GM18870 (cell line): Measurements from ENCODE around the gene EHD4.
A peak's percentile ranks its signal among the peaks of the same experiment; 100 is the strongest.

Experiments used
- ATAC-seq: cut with Tn5 transposase; IDR thresholded peaks from one replicate; pipeline ENCODE4 v1.9.1; 2021; ENCODE audit warnings: moderate library complexity; ENCODE audit not compliant: unreplicated experiment

The EHD4 gene

DNA sequence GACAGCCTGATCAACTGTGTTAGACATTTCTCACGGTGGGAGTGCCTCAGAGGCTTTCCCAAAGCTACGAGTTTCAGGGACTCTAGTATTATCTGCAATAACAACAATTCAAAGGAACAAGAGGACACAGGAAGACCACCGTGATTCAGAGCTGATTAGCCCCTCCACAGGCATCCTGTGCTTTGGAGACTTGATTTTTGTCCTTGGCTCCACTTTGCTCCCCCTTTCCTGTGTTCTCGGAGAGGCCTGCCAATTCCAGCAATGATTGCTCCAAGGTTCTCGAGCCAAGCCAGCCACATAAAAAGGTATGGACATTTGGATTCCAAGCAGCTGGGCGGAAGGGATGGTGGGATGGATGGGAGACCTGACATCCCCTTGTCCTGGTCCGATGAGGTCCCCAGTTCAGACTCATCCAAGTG lies 14.3 kb downstream of the EHD4 start:
- ATAC-seq: no peak

GRCh38 chr15:41957021-41957897 lies 15.1 kb downstream of the EHD4 start:
- peak; percentile 63 for ATAC-seq

DNA sequence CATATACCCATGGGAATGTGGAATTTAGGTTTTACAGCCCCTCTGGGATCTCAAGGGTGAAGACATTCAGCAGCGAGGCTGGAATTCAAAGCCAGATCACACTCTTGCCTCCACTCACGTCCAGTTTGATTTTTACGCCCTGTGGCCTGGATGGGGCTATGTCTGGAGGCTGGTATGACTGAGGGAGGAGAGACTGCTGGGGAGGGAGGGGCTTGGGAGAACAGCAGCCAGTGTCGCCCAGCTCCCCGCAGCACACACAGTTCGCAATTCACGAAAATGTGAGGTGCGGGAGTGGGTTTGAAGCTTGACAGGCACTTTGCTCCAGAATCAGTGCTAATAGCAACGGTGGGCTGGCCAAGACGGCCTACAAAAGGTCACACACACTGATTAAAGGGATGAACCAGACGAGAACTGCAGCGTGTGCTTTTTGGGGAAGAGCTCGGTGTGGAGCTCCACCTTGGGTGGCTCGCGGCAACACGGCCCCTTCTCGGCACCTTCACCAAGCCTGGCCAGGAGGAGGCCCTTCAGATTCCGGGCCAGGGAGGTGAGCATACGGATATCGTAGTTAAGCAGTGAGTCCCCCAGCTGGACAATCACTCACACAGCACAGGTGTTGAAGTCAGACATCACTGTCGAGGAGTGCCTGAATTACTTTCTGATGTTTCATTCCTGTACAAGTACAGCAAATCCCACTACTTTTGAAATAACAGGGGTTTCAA lies 16.4 kb downstream of the EHD4 start:
- ATAC-seq: no peak

- no peak for ATAC-seq
Measured at GRCh38 chr15:41955100-41955499, 17.3 kb downstream of the EHD4 start.

- ATAC-seq: no peak
Measured at GRCh38 chr15:41954036-41954435, 18.3 kb downstream of the EHD4 start.

- no peak for ATAC-seq
Measured at GRCh38 chr15:41952013-41952563, 20.3 kb downstream of the EHD4 start.

- ATAC-seq: no peak
Measured at GRCh38 chr15:41951571-41951970, 20.8 kb downstream of the EHD4 start.

GRCh38 chr15:41950489-41950888 lies 21.9 kb downstream of the EHD4 start:
- ATAC-seq: no peak

GRCh38 chr15:41950127-41950483 lies 22.3 kb downstream of the EHD4 start:
- no peak for ATAC-seq

GRCh38 chr15:41949401-41950126 lies 22.8 kb downstream of the EHD4 start:
- ATAC-seq: no peak

GRCh38 chr15:41948490-41948889 lies 23.9 kb downstream of the EHD4 start:
- no peak for ATAC-seq

DNA sequence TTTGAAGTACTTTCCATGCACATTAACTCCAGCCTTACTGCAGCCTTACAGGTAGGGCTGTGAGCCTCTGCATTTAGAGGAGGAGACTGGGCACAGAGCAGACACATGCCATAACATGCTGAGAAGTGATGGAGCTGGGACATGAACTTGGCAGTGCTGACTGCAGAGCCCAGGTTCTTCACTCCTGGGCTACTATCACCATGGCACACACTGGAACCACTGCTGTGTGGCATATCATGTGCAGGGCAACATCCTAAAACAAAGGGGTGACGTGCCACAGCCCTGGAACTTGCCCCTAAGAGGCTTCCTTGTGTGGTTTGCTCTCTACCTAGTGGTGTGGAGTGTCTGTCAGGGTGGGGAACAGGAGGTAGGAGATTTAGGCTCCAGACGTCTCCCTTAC lies 25.4 kb downstream of the EHD4 start:
- ATAC-seq: no peak

- ATAC-seq: no peak
Measured at GRCh38 chr15:41945731-41946130, 26.6 kb downstream of the EHD4 start.

DNA sequence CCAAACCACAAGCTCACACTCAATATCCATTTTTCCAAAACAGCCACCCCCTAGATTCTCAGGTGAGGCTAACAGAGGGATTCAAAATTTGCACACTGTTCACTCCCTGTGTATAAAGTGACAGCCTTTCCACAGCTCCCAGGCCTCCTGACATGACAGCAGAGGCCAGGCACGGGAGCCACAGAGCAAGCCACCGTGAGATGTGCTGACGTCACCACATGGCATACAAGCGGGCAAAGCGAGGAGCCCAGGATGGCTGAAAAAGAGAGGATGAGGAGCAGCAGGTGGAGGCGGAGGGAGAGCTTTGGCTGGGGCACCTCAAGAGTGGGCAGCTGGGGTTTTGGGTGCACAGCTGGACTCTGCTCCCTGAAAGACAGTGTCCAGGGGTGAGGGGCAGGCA lies 27.1 kb downstream of the EHD4 start:
- ATAC-seq: no peak

GRCh38 chr15:41944313-41944940 lies 27.9 kb downstream of the EHD4 start:
- no peak for ATAC-seq

- no peak for ATAC-seq
Measured at GRCh38 chr15:41943543-41944312, 28.6 kb downstream of the EHD4 start.

DNA sequence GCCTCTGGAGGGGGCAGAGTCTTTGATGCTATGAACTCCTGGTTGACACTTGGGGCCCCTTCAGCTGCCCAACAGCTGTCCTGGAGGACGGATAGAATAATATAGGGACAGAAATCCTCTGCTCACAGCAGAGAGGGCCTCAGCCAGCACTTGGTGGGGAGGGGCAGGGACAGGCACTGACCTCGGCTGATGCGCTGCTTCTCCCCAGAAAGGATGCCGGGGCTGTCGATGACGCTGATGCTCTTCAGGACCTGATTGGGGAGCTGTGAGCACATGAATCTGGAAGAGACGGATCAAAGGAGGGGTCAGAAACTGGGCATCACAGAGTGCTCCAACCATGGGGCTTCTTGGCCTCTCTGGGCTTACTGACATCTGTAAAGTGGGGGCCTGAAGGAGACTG lies 29.5 kb downstream of the EHD4 start:
- ATAC-seq: no peak

DNA sequence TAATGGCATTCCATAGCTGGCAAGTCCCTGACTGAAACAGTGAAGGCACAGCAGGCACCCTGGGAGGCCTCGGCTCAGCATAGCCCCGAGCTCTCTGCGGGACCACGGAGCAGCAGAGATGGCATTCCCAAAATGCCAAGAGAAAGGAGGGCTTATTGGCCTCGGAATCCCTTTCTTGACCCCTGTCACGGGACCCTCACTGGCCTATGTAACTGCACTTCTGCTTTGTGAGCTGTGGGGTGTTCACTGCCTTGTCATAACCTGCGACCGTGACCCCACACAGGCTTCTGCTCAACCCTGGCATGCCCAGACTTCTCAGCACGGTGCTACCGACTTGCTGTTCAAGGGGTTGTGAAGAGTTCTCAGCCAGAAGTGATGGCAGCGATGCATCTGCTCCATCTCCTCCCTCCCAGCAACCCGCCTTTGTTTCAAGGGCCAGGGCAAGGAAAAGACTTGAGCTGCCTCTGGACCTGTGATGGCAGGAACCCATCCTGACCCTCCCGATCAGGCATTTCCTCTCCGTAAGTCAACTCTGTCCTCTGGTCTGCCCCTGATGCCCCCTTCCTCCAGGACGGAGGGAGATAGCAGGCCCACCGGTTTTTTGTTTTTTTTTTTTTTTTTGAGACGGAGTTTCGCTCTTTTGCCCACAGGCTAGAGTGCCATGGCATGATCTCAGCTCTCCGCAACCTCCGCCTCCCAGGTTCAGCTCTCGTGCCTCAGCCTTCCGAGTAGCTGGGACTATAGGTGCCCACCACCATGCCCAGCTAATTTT lies 30.5 kb downstream of the EHD4 start:
- ATAC-seq: no peak

DNA sequence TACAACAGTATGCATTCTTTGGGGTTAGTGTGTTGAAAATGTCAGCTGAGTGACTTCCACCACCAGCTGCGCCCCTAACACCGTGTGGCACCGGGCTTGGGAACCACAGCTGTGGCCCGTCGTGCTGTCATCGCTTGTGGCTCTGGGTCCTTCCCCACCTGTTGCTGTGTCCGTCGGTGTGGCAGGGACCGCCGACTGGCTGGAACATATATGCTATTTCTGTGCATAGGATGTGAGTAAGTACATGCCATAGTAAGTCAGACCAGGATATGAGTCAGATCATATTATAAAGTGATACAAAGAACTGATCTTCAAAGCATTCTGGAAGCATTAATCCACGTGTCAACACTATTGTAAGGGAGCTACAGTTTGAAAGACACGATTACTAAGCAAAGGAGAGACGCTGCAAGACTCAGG lies 31.9 kb downstream of the EHD4 start:
- ATAC-seq: no peak
